Smooth muscle cell (in vitro differentiated cells): ENCODE measurements around the gene CYYR1. TPM values are rescaled to one million over a fixed set of nuclear protein-coding genes. Genes with fewer than 3 reads are reported as not detected.

Source experiments
- DNase-seq: peaks from one replicate; lab custom pipeline; 2025; ENCODE audit not compliant: unreplicated experiment; lab: John Stamatoyannopoulos, UW
- H2AFZ ChIP-seq: fragments of 200-600 bp; sonication (generic); 2 replicates; pipeline ENCODE4 v1.6.0; 2016; ENCODE audit warnings: antibody characterized with exemption, low read depth, mild to moderate bottlenecking
- H3F3A ChIP-seq: fragments of 200-600 bp; sonication (generic); 2 replicates; pipeline ENCODE4 v1.6.0; 2017; ENCODE audit warnings: antibody characterized with exemption, low read depth
- H3K27ac ChIP-seq: fragments of 200-600 bp; sonication (generic); 2 replicates; pipeline ENCODE4 v1.5.1; 2016; ENCODE audit warnings: low read depth, mild to moderate bottlenecking
- H3K27me3 ChIP-seq: fragments of 200-600 bp; sonication (generic); 2 replicates; pipeline ENCODE4 v1.6.1; 2016; ENCODE audit warnings: low read depth, mild to moderate bottlenecking
- H3K36me3 ChIP-seq: fragments of 200-600 bp; sonication (generic); 2 replicates; pipeline ENCODE4 v1.5.1; 2016; ENCODE audit warnings: low read depth
- H3K4me1 ChIP-seq: fragments of 200-600 bp; sonication (generic); 2 replicates; pipeline ENCODE4 v1.5.1; 2016; ENCODE audit warnings: low read depth
- H3K4me2 ChIP-seq: fragments of 200-600 bp; sonication (generic); 2 replicates; pipeline ENCODE4 v1.6.0; 2016; ENCODE audit warnings: mild to moderate bottlenecking
- H3K4me3 ChIP-seq: fragments of 200-600 bp; sonication (generic); 2 replicates; pipeline ENCODE4 v1.5.1; 2016; ENCODE audit warnings: mild to moderate bottlenecking
- H3K79me2 ChIP-seq: fragments of 200-600 bp; sonication (generic); 2 replicates; pipeline ENCODE4 v1.6.0; 2016; ENCODE audit warnings: low read depth, mild to moderate bottlenecking
- H3K9ac ChIP-seq: fragments of 200-600 bp; sonication (generic); 2 replicates; pipeline ENCODE4 v1.6.0; 2016; ENCODE audit warnings: low read depth
- H3K9me3 ChIP-seq: fragments of 200-600 bp; sonication (generic); replicated peaks from 2 replicates; pipeline ENCODE4 v1.5.1; 2016; ENCODE audit warnings: low read depth
- H4K20me1 ChIP-seq: fragments of 200-600 bp; sonication (generic); 2 replicates; pipeline ENCODE4 v1.6.0; 2016; ENCODE audit warnings: low read depth
- CTCF ChIP-seq: fragments of 200-600 bp; sonication (generic); IDR thresholded peaks from 2 replicates; pipeline ENCODE4 v1.5.1; 2017; ENCODE audit warnings: borderline replicate concordance, mild to moderate bottlenecking, antibody characterized with exemption; ENCODE audit not compliant: insufficient read depth, poor library complexity, severe bottlenecking
- WGBS: methylation state at CpG from one replicate; pipeline ENCODE4 v1.1.7; 2016; ENCODE audit warnings: low lambda C conversion rate; 5-methylcytosine and 5-hydroxymethylcytosine counted together
- polyA plus RNA-seq: library from polyadenylated mRNA; unstranded; fragments of >200 nt; fragmentation: Nextera tagmentation; extraction: Ambion mirVana; gene quantifications from 2 replicates; pipeline ENCODE4 v1.2.1, GENCODE V29; 2016
- total RNA-seq: library from RNA; depleted of rRNA; stranded (reverse); fragments of >200 nt; gene quantifications from 2 replicates; pipeline ENCODE4 v1.2.3, GENCODE V29; 2014

CYYR1 gene
- total RNA-seq (4.0 and 8.0 TPM in 2 replicates), polyA plus RNA-seq (4.0 and 5.1 TPM in 2 replicates)

- no peaks in the 10 kb centered on the region for H3K36me3 ChIP-seq
- H3K4me3 ChIP-seq = peak within 1 kb of the TSS; percentile 64
- WGBS = 1% methylated on average over 40 of the region's 58 CpGs
- H3K9ac ChIP-seq = peak within 1 kb of the TSS; percentile 25
- peak within 1 kb of the TSS; percentile 95 for H2AFZ ChIP-seq
- DNase-seq = no peak
- peak within 1 kb of the TSS; percentile 96 for H3K4me2 ChIP-seq
- H3K9me3 ChIP-seq = no peaks in the 10 kb centered on the region
- H3K4me1 ChIP-seq = peaks cover 11% of the 10 kb centered on the region
- no peaks in the 10 kb centered on the region for H3K27me3 ChIP-seq
- no peak within 1 kb of the TSS for H3K27ac ChIP-seq
- H3F3A ChIP-seq = no peaks in the 10 kb centered on the region
- H4K20me1 ChIP-seq = no peaks in the 10 kb centered on the region
- H3K79me2 ChIP-seq = no peaks in the 10 kb centered on the region
- TF ChIP-seq CTCF = no peak
These were observed at the start of gene CYYR1 for GRCh38 chr21:26572702-26573381. Gene CYYR1 (minus strand): TSS chr21:26573286. CDS start chr21:26572940, 346 bp downstream.

GRCh38 chr21:26617176-26617575 is 44.1 kb upstream of the CYYR1 start:
- H3K4me2 ChIP-seq = no peak overlapping the region
- no peaks in the 10 kb centered on the region for H3K36me3 ChIP-seq
- no peak overlapping the region for H3K4me3 ChIP-seq
- H3K9ac ChIP-seq = no peak overlapping the region
- no peak for TF ChIP-seq CTCF
- H3F3A ChIP-seq = no peaks in the 10 kb centered on the region
- no peaks in the 10 kb centered on the region for H4K20me1 ChIP-seq
- 0% methylated on average over 1 of the region's 1 CpG for WGBS
- H3K4me1 ChIP-seq = no peaks in the 10 kb centered on the region
- H3K9me3 ChIP-seq = no peaks in the 10 kb centered on the region
- no peaks in the 10 kb centered on the region for H3K27me3 ChIP-seq
- H3K27ac ChIP-seq = no peak overlapping the region
- DNase-seq = no peak
- no peak overlapping the region for H2AFZ ChIP-seq
- H3K79me2 ChIP-seq = no peaks in the 10 kb centered on the region

DNA sequence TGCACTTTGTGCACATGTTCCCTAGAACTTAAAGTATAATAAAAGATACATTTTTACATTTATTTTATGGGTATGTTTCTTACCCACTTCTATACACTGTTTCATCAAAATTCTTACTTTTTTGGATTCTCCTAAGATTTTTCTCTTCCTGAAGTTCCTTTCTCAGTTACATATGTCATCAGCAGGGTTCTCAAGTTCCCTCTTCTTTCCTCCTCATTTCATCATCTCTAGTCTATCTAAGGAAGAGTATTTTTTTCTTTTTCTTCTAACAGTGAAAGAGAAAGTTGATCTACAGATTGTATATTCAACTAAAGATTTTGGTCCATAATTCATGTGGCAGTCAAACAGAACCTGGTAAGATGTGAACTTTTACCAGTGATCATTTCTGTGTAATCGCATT is 41.2 kb upstream of the CYYR1 start:
- no peak for TF ChIP-seq CTCF
- H3K4me2 ChIP-seq = no peak overlapping the region
- no peaks in the 10 kb centered on the region for H3K27me3 ChIP-seq
- H3K9ac ChIP-seq = no peak overlapping the region
- no peaks in the 10 kb centered on the region for H3K9me3 ChIP-seq
- H4K20me1 ChIP-seq = no peaks in the 10 kb centered on the region
- H3K36me3 ChIP-seq = no peaks in the 10 kb centered on the region
- H3K4me3 ChIP-seq = no peak overlapping the region
- WGBS = 100% methylated on average over 1 of the region's 1 CpG
- DNase-seq = no peak
- H3K79me2 ChIP-seq = no peaks in the 10 kb centered on the region
- H2AFZ ChIP-seq = no peak overlapping the region
- H3F3A ChIP-seq = no peaks in the 10 kb centered on the region
- H3K4me1 ChIP-seq = no peaks in the 10 kb centered on the region
- no peak overlapping the region for H3K27ac ChIP-seq

DNA sequence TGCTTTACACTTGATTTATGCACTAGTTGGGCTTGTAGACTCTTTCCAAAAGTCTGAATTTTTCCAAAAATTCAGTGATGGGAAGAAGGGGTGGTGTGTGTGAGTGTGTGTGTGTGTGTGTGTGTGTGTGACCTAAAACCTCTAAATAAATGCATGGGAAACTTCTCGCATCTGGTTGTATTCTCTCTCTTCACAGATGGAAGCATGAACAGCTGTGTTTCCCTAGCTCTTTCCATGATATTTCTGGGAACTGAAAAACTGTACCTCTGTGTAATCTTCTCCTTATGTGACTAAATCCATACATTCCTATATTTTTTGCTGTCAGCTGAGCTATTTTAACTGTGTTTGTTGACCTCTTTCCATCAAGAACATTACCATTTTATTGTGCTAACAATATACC is 26.2 kb upstream of the CYYR1 start:
- H2AFZ ChIP-seq = no peak overlapping the region
- no peaks in the 10 kb centered on the region for H4K20me1 ChIP-seq
- no peaks in the 10 kb centered on the region for H3F3A ChIP-seq
- H3K4me3 ChIP-seq = no peak overlapping the region
- H3K79me2 ChIP-seq = no peaks in the 10 kb centered on the region
- H3K9me3 ChIP-seq = no peaks in the 10 kb centered on the region
- H3K4me2 ChIP-seq = no peak overlapping the region
- 95% methylated on average over 1 of the region's 1 CpG for WGBS
- H3K4me1 ChIP-seq = no peaks in the 10 kb centered on the region
- H3K27me3 ChIP-seq = no peaks in the 10 kb centered on the region
- no peak overlapping the region for H3K27ac ChIP-seq
- H3K9ac ChIP-seq = no peak overlapping the region
- no peak for DNase-seq
- TF ChIP-seq CTCF = no peak
- H3K36me3 ChIP-seq = no peaks in the 10 kb centered on the region
